A549 (cell line): Measurements from ENCODE around the gene CELSR1. TPM values are rescaled to one million over a fixed set of nuclear protein-coding genes. Genes with fewer than 3 reads are reported as not detected.
A peak's percentile ranks its signal among the peaks of the same experiment; 100 is the strongest.

Experiments
- ATAC-seq, 2 experiments: fragments of 200-7000 bp in 1 of 2; fragments of >200 bp in 1 of 2; cut with Nextera tagmentation in 1 of 2; cut with Tn5 transposase in 1 of 2; 3 replicates each; pipeline versions ENCODE4 v1.8.0 to v1.9.1; 2018 to 2020; ENCODE audit warnings: mild to moderate bottlenecking in 1 of 2, moderate library complexity in 1 of 2
- CTCF ChIA-PET: fragments of 300-600 bp; sonication (Branson Sonifier 250); formaldehyde crosslinking; extraction: SDS; loops from one replicate; lab custom pipeline; 2021; ENCODE audit warnings: antibody characterized with exemption, inconsistent platforms; lab: Yijun Ruan, JAX
- POLR2A ChIA-PET: fragments of 350-600 bp; formaldehyde crosslinking; extraction: SDS; loops from one replicate; lab custom pipeline; 2021; ENCODE audit warnings: antibody characterized with exemption, inconsistent platforms; lab: Yijun Ruan, JAX
- DNase-seq, 2 experiments: peaks; one replicate each; pipeline versions ENCODE4 v3.0.0 to v3.0.0-alpha.2; 2011 to 2016; ENCODE audit warnings: low read depth in 1 of 2, low spot score in 1 of 2
- FAIRE-seq: peaks from 2 replicates; lab custom pipeline; 2011; peaks lifted over from hg19 to GRCh38; lab: Jason Lieb, UNC
- H3K27ac ChIP-seq, 2 experiments: fragments of >200 bp; sonication (Bioruptor Twin); formaldehyde crosslinking; 3 replicates each; pipeline ENCODE4 v1.5.1; 2016 to 2017
- H3K4me1 ChIP-seq: fragments of >200 bp; sonication (Bioruptor Twin); formaldehyde crosslinking; 3 replicates; pipeline ENCODE4 v1.6.1; 2016
- H3K4me2 ChIP-seq: fragments of >200 bp; sonication (Bioruptor Twin); formaldehyde crosslinking; 3 replicates; pipeline ENCODE4 v1.6.1; 2016
- H3K4me3 ChIP-seq: fragments of >200 bp; sonication (Bioruptor Twin); formaldehyde crosslinking; 3 replicates; pipeline ENCODE4 v1.5.1; 2016
- H3K9me3 ChIP-seq: fragments of >200 bp; sonication (Bioruptor Twin); formaldehyde crosslinking; 3 replicates; pipeline ENCODE4 v1.6.1; 2016
- CEBPB ChIP-seq, 2 experiments: fragments of >200 bp in 1 of 2; sonication (Bioruptor Twin) in 1 of 2; formaldehyde crosslinking in 1 of 2; IDR thresholded peaks; 2 replicates each; pipeline ENCODE4 v1.6.1; 2012 to 2016
- CHD2 ChIP-seq: fragments of 150-350 bp; IDR thresholded peaks from 2 replicates; pipeline ENCODE4 v1.6.1; 2014; ENCODE audit warnings: low read length; ENCODE audit not compliant: partially characterized antibody
- CTCF ChIP-seq: fragments of >200 bp; sonication (Bioruptor Twin); formaldehyde crosslinking; IDR thresholded peaks from 3 replicates; pipeline ENCODE4 v1.5.1; 2016
- EHF ChIP-seq: fragments of 250-450 bp; sonication (Bioruptor Pico); IDR thresholded peaks from 2 replicates; pipeline ENCODE4 v1.5.0; 2020; ENCODE audit warnings: mild to moderate bottlenecking
- FOXS1 ChIP-seq: fragments of 250-450 bp; sonication (Bioruptor Pico); IDR thresholded peaks from 2 replicates; pipeline ENCODE4 v1.5.0; 2020; ENCODE audit warnings: mild to moderate bottlenecking, moderate library complexity
- GATA3 ChIP-seq: IDR thresholded peaks from 2 replicates; pipeline ENCODE4 v1.6.1; 2012; ENCODE audit warnings: borderline replicate concordance
- HES2 ChIP-seq: fragments of >200 bp; sonication (Bioruptor Twin); formaldehyde crosslinking; IDR thresholded peaks from 2 replicates; pipeline ENCODE4 v1.6.1; 2016
- HEYL ChIP-seq: fragments of 250-450 bp; sonication (Bioruptor Pico); IDR thresholded peaks from 2 replicates; pipeline ENCODE4 v1.8.0; 2021; ENCODE audit warnings: mild to moderate bottlenecking, moderate library complexity
- KDM1A ChIP-seq: fragments of 200-600 bp; sonication (generic); IDR thresholded peaks from 2 replicates; pipeline ENCODE4 v1.6.1; 2016; ENCODE audit warnings: low read depth, mild to moderate bottlenecking
- KDM5A ChIP-seq: fragments of 200-600 bp; sonication (generic); IDR thresholded peaks from 2 replicates; pipeline ENCODE4 v1.6.1; 2016; ENCODE audit warnings: antibody characterized with exemption, mild to moderate bottlenecking
- MAX ChIP-seq: IDR thresholded peaks from 2 replicates; pipeline ENCODE4 v1.6.1; 2012
- MAZ ChIP-seq: fragments of 150-350 bp; IDR thresholded peaks from 2 replicates; pipeline ENCODE4 v1.6.1; 2014; ENCODE audit warnings: antibody characterized with exemption, low read depth, low read length, borderline replicate concordance
- MYC ChIP-seq: IDR thresholded peaks from 2 replicates; pipeline ENCODE4 v1.6.1; 2012; ENCODE audit warnings: mild to moderate bottlenecking, inconsistent platforms, low read length, improper control_type of control experiment, borderline replicate concordance
- NPAS2 ChIP-seq: fragments of 250-450 bp; sonication (Bioruptor Pico); IDR thresholded peaks from 2 replicates; pipeline ENCODE4 v1.8.0; 2022; ENCODE audit warnings: mild to moderate bottlenecking, moderate library complexity, borderline replicate concordance
- NR3C1 ChIP-seq: fragments of >200 bp; sonication (Bioruptor Twin); formaldehyde crosslinking; IDR thresholded peaks from 3 replicates; pipeline ENCODE4 v1.6.1; 2017
- PBX3 ChIP-seq: IDR thresholded peaks from 2 replicates; pipeline ENCODE4 v1.6.1; 2012
- PHF8 ChIP-seq: fragments of 200-600 bp; sonication (generic); IDR thresholded peaks from 2 replicates; pipeline ENCODE4 v1.6.1; 2016; ENCODE audit warnings: low read depth, mild to moderate bottlenecking, antibody characterized with exemption, moderate library complexity, borderline replicate concordance
- RAD21 ChIP-seq, 2 experiments: fragments of >200 bp in 1 of 2; sonication (Bioruptor Twin) in 1 of 2; formaldehyde crosslinking in 1 of 2; IDR thresholded peaks in 1 of 2; conservative IDR thresholded peaks in 1 of 2; 2 replicates in 1 of 2; 3 replicates in 1 of 2; pipeline ENCODE4 v1.6.1; 2012 to 2018; ENCODE audit warnings: inconsistent platforms in 1 of 2
- SMC3 ChIP-seq: fragments of >200 bp; sonication (Bioruptor Twin); formaldehyde crosslinking; IDR thresholded peaks from 3 replicates; pipeline ENCODE4 v1.6.1; 2018; ENCODE audit warnings: inconsistent platforms
- USF2 ChIP-seq: fragments of 450-650 bp; IDR thresholded peaks from 2 replicates; pipeline ENCODE4 v1.6.1; 2014; ENCODE audit warnings: antibody characterized with exemption
- WGBS: methylation state at CpG from one replicate; pipeline ENCODE4 v1.1.6; 2017; ENCODE audit errors: missing lambda C conversion rate; 5-methylcytosine and 5-hydroxymethylcytosine counted together
- polyA plus RNA-seq, 4 experiments: library from polyadenylated mRNA; depleted of rRNA in 3 of 4; stranded (reverse); fragments of >200 nt; fragmentation: RNase III in 1 of 4; extraction: RNeasy Plus Mini Kit Qiagen cat#74134 plus additional on column Dnase treatment in 1 of 4; gene quantifications; 2 replicates in 3 of 4; 3 replicates in 1 of 4; pipeline ENCODE4 v1.2.3, GENCODE V29; 2011 to 2017

CELSR1 gene
- polyA plus RNA-seq, 2 of the 4 experiments (the other 2 are of a cell fraction) = 15.3 to 31.8 TPM

GRCh38 chr22:46368871-46369715 lies 168.3 kb downstream of the CELSR1 start (continued):
- no peak for TF ChIP-seq USF2
- TF ChIP-seq MYC = no peak

- ChIA-PET CTCF (interaction anchor here (0.6 to 7.8 kb wide), 36 partner anchors 10 to 337 kb away, joined by 3 to 171 read pairs (median 7); no protein-coding TSS in a partner anchor), POLR2A (interaction anchor here (0.7 to 1.3 kb wide), 3 partner anchors 160 to 173 kb away, joined by 3 to 8 read pairs (median 3); no protein-coding TSS in a partner anchor)
- TF ChIP-seq GATA3 (no peak), EHF (CRISPR knock-in tag) (no peak), HES2 (no peak), NPAS2 (CRISPR knock-in tag) (no peak), HEYL (CRISPR knock-in tag) (no peak), KDM5A (no peak), CHD2 (no peak), USF2 (no peak), FOXS1 (CRISPR knock-in tag) (no peak), CEBPB (IDR thresholded peaks at IDR 0.05) (no peak), PHF8 (no peak), MAZ (no peak), PBX3 (no peak)
- WGBS = 86% methylated on average over 8 of the region's 12 CpGs
- Histone ChIP-seq H3K27ac (peak overlapping the region in 1 of 2 experiments; percentile 80; a peak in 3 of 6 replicates), H3K4me2 (no peak overlapping the region), H3K4me3 (no peak overlapping the region), H3K9me3 (no peaks in the 10 kb centered on the region), H3K4me1 (peaks cover 19% of the 10 kb centered on the region)
- FAIRE-seq = no peak
- DNase-seq = no peak
- peak; percentile 11 to 12; a peak in 2 of 6 replicates for ATAC-seq
Observed at GRCh38 chr22:46368422-46368821, 169.0 kb downstream of the CELSR1 start.

- ChIA-PET POLR2A (interaction anchor here (0.6 to 1.3 kb wide), 5 partner anchors 137 to 174 kb away, joined by 3 to 8 read pairs (median 3); no protein-coding TSS in a partner anchor), CTCF (interaction anchor here (0.6 to 7.8 kb wide), 50 partner anchors 10 to 355 kb away, joined by 3 to 171 read pairs (median 5); no protein-coding TSS in a partner anchor)
- ATAC-seq (peak; percentile 75 to 93), DNase-seq (peak; percentile 64), FAIRE-seq (no peak)
- 32% methylated on average over 14 of the region's 19 CpGs for WGBS
- peaks cover 19% of the 10 kb centered on the region for H3K4me1 ChIP-seq
- H3K4me3 ChIP-seq = no peak overlapping the region
- TF ChIP-seq SMC3 (peak; percentile 92), CTCF (peak; percentile 70), MAX (peak; percentile 54; the same call in 1 of the 2 replicates), RAD21 (conservative IDR thresholded peaks at IDR 0.05 in 1 of 2, IDR thresholded peaks at IDR 0.05 in 1 of 2) (peak; percentile 82 to 83), KDM1A (no peak), NR3C1 (no peak)
- TF ChIP-seq, all 56 proteins: peak for 4
- Histone ChIP-seq H3K9me3 (no peaks in the 10 kb centered on the region), H3K4me2 (no peak overlapping the region), H3K27ac (peak overlapping the region; percentile 48 to 80; a peak in 5 of 6 replicates)
Observed at GRCh38 chr22:46367707-46368191, 169.7 kb downstream of the CELSR1 start.
